ENCODE data around the gene TCN2.
A peak's percentile ranks its signal among the peaks of the same experiment; 100 is the strongest.
"Not testable (repeated sequence)": the region's sequence is repeated elsewhere in the genome, so short reads cannot be mapped to it uniquely, and the experiment has no call there.

TCN2 gene

DNA sequence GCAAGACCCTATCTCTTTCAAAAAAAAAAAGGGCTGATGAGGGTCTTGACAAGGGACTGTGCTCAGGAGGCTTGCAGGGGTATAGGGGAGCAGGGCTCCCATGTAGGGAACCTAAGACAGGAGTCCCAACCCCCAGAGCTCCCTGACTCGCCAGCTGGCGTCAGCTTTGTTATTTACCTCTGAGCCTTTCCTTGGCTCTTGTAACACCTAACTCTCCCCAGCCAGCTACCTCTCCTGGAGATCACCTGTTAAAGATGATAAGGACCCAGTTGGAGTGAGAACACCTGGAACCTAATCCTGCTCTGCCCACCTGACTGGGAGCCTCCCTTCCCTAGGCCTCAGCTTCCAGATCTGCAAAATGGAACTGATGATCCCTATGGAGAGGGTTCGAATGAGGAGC is 41.9 kb downstream of the TCN2 start:
- no peak for DNase-seq (ENCODE audit: low read depth)

DNA sequence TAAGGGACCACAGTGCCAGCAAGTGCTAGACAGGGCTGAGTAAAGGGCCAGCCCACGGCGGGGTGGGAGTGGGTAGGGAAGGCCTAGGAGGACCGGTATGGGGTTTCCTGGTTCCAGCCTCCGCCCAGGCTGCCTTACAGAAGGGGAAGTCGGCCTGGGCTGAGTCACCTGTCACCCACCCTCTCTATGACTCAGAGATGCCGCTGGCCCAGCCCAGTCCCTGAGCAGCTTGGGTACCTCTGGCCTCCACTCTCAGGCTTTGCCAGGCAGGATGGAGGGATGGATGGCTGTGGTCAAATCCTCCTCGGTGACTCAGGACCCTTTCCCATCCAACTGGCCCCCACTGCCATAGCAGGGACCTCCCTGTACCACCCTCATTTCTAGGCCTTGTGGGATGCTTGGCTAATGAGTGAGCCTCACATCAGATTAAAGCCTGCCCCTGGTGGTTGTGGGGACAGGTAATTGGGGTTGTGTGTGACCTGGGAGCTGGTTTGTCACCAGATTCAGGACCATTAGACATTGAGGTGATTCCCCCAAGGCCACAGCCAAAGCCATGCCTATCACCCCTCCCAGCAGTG is 42.5 kb downstream of the TCN2 start:
- DNase-seq (ENCODE audit: low read depth) = peak; percentile 66

DNA sequence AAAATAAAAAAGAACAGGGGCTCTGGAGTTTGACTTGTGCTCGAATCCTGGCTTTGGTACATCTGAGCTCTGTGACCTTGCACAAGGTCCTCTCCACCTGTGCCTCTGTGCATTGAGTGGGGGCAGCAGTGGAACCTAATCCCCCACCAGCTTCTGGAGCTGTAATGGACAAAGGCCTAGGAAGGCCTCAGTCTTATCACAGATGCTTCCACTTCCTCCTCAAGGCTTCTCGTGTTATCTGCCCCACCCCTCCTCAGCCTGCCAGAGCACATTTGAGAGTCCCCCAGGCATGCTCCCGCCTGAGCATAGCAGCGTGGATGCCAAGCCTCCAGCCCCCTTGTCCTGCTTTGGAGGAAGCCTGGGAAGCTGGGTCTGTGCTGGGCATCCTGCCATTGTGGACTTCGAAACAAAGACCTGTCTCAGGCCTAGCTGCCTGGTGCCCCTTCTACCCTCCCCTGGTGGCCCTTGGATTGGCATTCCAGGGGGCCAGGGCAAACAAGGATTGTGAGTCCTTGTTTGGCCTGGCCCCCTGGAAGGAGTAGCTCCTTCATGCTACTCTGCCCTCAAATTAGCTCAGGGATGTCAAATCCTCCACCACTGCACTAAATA is 43.6 kb downstream of the TCN2 start:
- no peak for DNase-seq (ENCODE audit: low read depth)

DNA sequence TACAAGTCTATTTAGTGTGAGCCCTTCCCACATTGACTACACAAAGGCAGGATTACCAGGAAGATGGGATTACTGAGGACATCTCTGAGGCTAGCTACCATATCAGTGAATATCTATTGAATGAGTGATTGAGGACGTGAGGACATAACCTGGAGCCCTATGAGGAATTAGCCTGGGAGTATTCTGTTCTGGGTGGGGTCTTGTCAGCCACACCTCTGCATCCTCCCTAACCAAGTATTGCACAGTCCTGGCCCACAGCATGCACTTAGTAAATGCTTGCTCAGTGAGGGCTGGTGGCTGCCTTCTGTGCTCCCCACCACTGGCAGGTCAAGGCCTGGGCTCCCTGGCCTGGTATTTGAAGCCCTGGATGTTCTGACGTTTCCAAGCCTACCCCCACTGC is 45.9 kb downstream of the TCN2 start:
- DNase-seq (ENCODE audit: low read depth) = no peak

DNA sequence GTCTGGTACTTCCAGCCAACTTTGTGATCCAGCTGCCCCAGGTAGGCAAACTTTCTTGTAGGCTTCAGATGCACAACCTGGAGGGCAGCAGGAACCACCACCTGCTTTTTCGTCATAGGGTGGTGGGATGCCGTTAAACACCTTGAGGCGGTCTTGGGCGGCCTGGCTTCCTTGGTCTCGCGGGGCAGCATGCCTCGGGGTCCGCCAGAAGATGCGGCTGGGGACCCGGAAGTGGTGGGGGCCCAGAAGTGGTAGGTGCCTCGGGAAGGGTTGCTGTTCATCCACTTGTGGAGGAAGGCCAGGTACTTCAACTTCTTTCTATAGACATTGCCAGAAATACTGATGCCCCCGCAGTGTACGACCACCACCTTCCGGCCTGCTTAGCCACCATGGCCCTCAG is 47.4 kb downstream of the TCN2 start:
- no peak for DNase-seq (ENCODE audit: low read depth)

DNA sequence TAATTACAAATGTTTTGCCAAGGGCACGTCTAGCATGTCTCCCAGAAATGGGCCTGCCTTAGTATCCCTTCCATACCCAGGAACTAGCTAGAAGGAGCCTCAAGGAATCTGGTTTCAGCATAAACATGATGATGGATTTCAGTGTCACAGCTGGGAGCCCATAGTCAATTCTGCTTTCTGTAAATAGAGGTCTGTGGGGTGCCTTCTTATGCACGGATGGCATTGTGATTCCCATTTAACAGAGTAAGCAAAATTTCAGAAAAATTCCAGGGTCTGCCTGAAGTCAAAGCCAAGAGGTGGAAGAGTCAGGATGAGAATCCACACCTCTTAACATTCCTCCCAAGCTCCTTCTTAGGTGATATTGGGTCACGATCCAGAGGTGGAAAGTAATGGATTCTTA is 48.6 kb downstream of the TCN2 start:
- no peak for DNase-seq (ENCODE audit: low read depth)

DNA sequence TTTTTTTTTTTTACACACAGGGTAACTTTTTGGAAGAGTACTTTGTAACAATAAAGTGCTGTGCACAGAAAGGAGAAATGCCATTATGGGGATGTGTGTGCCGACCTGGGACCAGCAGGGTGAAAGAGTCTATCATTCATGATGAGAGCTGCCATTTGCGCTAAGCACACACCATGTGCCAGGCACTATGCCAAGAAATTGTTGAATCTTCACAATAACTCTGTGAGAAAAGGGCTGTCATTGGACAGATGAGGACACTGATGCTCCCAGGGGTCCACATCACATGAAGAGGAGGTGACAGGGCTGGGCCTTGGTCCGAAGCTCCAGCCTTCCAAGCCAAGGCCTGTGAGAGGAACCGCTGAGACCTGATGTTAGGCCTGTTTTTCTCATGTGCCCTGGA is 55.1 kb downstream of the TCN2 start:
- DNase-seq (ENCODE audit: low read depth) = no peak

DNA sequence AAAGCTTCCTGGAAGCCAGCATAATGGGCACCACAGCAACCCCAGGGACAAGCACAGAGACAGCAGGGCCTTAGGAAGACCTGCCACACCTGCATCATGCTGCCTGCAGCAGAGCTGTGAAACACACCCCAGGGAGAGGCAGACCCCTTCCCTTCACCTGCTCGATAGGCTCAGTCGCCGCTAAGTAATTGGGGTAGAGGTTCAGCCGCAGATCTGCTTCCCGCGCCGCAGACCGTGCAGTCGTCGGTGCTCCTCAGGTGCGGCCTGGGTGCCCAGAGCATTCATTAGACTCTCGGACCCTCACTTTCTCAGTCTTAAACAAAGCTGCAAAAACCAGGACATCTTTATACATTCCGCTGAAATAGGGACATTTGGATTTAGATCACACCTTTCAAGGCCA is 57.8 kb downstream of the TCN2 start:
- no peak for DNase-seq (ENCODE audit: low read depth)

DNA sequence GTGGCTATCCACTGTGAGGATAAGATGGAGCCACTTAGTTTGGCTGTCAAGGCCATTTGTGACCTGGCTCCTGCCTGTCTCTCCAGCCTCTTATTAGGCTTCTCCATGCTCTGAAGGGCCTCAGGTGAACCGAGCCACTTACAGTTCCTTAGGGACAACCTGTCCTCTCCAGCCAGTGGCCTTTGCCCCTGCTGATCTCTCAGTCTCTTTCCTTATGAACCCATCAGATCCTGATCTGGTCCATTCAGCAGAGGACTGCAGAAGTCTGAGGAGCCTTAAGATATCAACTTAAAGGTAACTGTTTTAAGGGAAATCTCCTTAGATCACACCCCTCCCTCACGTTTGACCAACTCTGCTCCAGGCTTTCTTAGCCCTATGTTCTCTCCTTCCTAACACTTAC is 58.3 kb downstream of the TCN2 start:
- no peak for DNase-seq (ENCODE audit: low read depth)

DNA sequence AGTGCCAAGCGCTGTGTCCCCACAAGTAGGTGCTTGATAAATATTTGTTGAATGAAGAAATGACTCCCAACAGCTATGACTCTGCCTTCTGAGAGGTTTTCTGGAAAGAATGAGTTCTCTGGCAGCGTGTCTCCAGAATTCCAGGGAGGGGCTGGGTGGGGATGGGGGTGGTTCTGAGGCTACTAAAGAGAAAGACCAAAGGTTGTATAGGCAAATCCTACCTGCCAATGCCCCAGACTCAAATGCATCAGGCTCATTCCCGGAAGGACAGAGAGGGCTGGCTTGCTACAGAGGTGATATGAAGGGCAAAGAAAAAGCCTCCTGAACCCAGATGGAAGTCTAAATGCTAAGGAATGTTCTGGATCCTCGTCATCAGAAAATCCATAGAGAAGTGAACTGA is 58.8 kb downstream of the TCN2 start:
- DNase-seq (ENCODE audit: low read depth) = no peak

DNA sequence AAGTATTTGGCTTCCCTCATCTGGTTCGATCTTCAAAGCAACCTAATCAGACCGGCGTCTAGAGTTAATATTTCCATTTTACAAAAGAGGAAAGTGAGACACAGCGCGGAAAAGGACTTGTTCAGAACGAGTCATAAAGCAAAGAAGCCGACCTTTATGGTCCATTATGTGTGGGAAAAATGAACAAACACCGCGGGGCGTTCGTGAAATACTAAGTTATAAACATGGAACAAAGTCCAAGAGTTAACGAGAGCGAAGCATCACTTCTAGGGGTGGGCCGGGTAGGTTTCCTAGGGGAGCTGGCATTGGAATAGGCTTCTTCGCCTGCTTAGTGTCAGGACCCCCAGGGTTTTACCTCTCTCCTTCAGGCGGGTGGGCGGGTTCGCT is 60.1 kb downstream of the TCN2 start:
- no peak for DNase-seq (ENCODE audit: low read depth)

DNA sequence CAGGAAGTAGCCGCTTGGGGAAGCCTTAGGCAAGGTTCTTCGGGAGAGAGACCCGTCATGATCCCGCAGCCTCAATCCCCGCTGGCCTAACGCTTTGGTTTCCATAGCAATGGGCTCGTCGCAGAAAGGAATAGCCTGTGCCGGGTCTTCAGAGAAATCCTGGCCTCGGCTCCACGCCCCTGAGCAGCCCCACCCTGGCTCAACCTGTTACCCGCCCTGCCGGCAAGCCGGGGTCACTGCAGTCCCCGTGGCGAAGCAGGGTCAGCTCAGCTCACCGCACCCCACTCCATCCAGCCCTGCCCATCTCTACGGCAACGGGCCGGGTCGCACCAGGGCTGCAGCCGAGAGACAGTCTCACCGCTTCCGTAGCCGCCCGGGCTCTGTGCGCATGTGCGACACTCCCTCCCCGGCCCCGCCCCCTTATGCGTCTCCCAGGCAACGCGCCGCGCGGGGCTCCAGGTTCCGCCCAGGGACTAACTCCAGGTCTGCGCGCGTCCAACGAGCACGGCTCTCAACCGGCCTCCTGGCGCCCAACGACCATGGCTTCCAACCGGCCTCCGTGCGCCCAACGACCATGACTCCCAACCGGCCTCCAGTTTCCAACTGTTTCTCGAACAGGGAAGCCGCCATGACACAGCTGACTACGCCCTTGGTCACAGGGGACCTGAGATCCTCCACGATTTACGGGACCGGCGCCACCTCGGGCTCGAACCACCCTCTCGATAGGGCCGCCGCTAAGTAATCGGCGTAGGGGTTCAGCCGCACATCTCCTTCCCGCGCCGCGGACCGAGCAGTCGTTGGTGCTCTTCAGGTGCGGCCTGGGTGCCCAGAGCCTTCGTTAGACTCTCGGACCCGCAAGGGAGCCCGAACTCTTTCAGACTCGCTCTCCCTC is 60.8 kb downstream of the TCN2 start, which contains the start of gene DUSP18:
TSS of gene DUSP18 (minus strand) at position 382 of the 892 bp plus-strand sequence. CDS start 3,872 bp downstream, outside the sequence.
- DNase-seq (ENCODE audit: low read depth) = peak; percentile 94

DNA sequence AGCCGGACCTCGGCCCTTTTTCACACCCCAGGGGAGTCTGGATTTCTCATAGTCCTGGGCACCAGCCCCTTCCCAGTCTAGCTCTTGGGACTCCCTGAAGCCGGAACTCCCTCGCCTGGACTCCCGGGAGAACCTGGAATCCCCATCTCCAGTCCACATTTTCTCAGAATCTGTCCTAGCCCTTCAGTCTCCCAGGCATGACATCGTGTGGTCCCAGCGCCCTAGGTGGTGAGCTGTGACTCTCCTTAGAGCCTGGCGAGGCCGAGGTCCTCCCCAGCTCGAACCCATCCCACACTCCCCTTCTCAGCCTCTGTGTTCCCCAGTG is 61.4 kb downstream of the TCN2 start:
- DNase-seq (ENCODE audit: low read depth) = no peak

DNA sequence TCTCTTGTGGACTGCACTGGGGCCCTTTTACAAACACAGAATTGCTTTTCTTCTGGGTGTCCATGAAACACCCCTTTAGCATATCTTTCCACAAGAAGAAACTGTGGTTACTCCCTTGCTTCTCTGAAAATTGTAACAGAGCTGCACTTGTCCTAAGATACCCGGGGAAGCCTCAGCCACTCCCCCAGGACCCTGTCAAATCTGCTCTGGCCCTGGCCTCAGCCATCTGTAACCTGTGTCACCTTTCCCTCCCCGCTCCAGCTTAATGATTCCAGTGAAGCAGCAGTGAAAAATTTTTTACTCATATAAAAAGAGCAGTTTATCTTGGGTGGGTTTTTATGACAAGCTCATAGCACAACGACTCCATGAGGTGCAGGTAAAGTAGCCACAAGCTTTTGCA is 64.1 kb downstream of the TCN2 start:
- DNase-seq (ENCODE audit: low read depth) = no peak

DNA sequence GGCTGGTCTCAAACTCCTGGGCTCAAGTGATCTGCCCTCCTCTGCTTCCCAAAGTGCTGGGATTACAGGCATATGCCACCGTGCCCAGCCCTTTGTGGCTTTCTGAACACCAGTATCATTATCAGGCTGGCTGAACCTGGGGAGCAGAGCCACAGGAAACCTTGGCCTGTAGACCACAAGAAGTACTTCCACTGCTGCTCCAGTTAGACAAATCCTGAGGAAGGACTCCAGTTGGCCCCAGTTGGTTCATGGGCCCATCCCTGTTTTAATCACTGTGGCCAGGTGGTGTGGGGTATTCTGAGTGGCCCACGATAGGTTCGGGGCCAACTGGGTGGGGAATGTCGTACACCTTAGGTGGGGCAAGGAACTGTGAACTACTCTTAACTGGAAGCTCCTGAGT is 66.2 kb downstream of the TCN2 start:
- DNase-seq (ENCODE audit: low read depth) = no peak

DNA sequence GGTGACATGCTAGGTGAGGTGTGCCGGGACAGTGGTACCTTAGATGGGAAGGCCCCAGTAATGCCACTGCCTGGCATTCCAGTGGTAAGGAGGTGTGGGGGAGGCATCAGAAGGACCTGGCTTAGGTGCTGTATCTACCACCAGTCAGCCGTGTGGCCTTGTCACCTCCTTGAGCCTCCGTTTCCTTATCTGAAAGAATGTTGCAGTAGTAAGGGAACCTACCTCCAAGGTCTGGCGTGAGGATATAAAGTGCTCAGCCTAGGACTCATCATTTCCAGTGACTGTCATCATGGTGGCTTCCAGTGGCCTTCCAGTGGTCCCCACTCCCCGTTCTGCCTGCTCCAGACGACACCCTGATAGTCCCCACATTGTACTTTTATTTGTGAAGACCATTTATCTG is 67.5 kb downstream of the TCN2 start:
- DNase-seq (ENCODE audit: low read depth) = no peak

DNA sequence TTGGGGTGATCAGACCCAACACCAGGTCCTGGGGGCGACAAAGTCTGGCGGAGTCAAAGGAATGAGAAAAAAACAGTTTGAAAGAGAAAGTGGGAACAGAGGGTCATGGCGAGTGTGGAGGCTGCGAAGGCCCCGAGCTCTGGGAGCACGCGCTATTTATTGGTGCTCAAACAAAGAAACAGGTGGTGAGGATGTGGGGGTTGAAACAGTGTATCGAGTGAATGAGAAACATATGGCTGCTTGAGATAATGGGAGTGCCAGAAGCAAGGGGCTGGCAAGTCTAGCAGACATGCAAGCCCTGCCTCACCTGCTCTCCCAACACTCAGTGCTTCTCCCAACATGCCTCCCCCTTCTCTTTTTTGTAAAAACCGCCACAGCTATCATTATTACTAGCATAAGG is 68.5 kb downstream of the TCN2 start:
- no peak for DNase-seq (ENCODE audit: low read depth)

DNA sequence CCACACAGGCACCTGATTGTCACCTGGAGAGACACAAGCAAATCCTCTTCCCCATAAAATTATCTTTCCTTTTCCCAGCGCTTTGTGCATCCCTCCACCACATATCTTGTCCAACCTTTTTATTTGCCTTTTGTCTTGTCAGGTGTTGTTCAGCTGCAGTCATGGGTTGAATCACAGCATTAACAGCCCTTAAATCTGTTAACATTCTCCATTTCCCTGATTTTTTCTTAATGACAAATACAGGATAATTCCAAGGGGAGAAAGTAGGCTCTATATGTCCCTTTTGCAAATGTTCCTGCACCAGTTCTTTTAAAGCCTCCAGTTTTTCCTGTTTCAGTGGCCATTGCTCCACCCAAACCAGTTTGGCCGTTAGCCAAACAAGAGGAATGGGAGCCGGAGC is 69.6 kb downstream of the TCN2 start:
- not testable (repeated sequence) for DNase-seq (ENCODE audit: low read depth)
